ENCODE results near the gene NXF3. TPM values are rescaled to one million over a fixed set of nuclear protein-coding genes. Genes with fewer than 3 reads are reported as not detected.

Gene NXF3
- total and polyA plus RNA-seq, 8 donors: 0.38 to 6.7 (median 0.62) TPM; not detected in 5

GRCh38 chrX:103099691-103100090 is 6.7 kb upstream of the NXF3 start:
- H3K4me3 ChIP-seq: no peak overlapping the region
- DNase-seq: no peak
- H3K27me3 ChIP-seq: no peaks in the 10 kb centered on the region
- no peak overlapping the region for H3K27ac ChIP-seq
- no peaks in the 10 kb centered on the region for H3K36me3 ChIP-seq
- TF ChIP-seq POLR2AphosphoS5 (IDR thresholded peaks at IDR 0.05) (no peak), EP300 (IDR thresholded peaks at IDR 0.05) (no peak), POLR2A (IDR thresholded peaks at IDR 0.05) (no peak)
- TF ChIP-seq, protein P1, sequence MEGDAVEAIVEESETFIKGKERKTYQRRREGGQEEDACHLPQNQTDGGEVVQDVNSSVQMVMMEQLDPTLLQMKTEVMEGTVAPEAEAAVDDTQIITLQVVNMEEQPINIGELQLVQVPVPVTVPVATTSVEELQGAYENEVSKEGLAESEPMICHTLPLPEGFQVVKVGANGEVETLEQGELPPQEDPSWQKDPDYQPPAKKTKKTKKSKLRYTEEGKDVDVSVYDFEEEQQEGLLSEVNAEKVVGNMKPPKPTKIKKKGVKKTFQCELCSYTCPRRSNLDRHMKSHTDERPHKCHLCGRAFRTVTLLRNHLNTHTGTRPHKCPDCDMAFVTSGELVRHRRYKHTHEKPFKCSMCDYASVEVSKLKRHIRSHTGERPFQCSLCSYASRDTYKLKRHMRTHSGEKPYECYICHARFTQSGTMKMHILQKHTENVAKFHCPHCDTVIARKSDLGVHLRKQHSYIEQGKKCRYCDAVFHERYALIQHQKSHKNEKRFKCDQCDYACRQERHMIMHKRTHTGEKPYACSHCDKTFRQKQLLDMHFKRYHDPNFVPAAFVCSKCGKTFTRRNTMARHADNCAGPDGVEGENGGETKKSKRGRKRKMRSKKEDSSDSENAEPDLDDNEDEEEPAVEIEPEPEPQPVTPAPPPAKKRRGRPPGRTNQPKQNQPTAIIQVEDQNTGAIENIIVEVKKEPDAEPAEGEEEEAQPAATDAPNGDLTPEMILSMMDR (IDR thresholded peaks at IDR 0.05): no peak
- WGBS, 5 donors: 77 to 95% (median 82%) methylated on average over 4 of the region's 4 CpGs
- no peaks in the 10 kb centered on the region for H3K9me3 ChIP-seq
- H3K4me1 ChIP-seq: no peaks in the 10 kb centered on the region
- intact Hi-C loops (cut with DNase I; ENCODE audit: low total_unique reads): no loop called here

GRCh38 chrX:103098488-103098887 is 5.5 kb upstream of the NXF3 start:
- intact Hi-C loops (cut with DNase I; ENCODE audit: low total_unique reads): no loop called here
- Histone ChIP-seq H3K9me3 (no peaks in the 10 kb centered on the region), H3K27me3 (peaks cover 0 to 5% (median 0%) of the 10 kb centered on the region in 3 donors), H3K4me1 (no peaks in the 10 kb centered on the region), H3K4me3 (no peak overlapping the region), H3K36me3 (no peaks in the 10 kb centered on the region), H3K27ac (no peak overlapping the region)
- 67 to 80% (median 75%) methylated on average over 2 of the region's 2 CpGs for WGBS, 5 donors
- TF ChIP-seq EP300 (IDR thresholded peaks at IDR 0.05): no peak
- TF ChIP-seq POLR2AphosphoS5 (IDR thresholded peaks at IDR 0.05): no peak
- TF ChIP-seq, protein P1 (IDR thresholded peaks at IDR 0.05): no peak
- TF ChIP-seq POLR2A (IDR thresholded peaks at IDR 0.05): no peak
- DNase-seq: no peak

DNA sequence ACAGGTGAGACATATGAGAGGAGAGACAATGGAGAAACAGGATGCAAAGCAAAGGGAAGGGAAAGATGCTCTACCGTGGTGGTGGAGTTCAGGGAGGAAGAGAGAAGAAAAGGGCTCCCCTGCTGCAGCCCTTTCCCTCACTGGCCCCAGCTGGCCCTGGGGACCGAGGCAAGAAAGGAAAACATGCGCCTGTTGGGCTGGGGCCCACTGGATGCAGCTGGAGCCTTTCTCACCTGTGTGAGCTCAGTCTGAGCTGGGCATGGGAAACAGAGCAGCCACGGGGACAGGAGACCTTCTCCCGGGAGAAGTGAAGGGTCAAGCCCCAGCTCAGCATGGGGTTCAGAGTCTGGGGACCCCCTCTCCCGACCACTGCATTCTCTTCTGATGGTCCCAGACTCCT is 11.9 kb downstream of the NXF3 start:
- intact Hi-C loops (cut with DNase I; ENCODE audit: low total_unique reads): no loop called here
- WGBS, 5 donors: 54 to 76% (median 57%) methylated on average over 3 to 6 of the region's 6 CpGs
- Histone ChIP-seq H3K4me3 (no peak overlapping the region), H3K4me1 (no peaks in the 10 kb centered on the region), H3K27me3 (peaks cover 0 to 3% (median 0%) of the 10 kb centered on the region in 3 donors), H3K27ac (no peak overlapping the region), H3K9me3 (no peaks in the 10 kb centered on the region), H3K36me3 (no peaks in the 10 kb centered on the region)
- TF ChIP-seq, protein P1 (IDR thresholded peaks at IDR 0.05): no peak
- no peak for TF ChIP-seq POLR2A (IDR thresholded peaks at IDR 0.05)
- DNase-seq: no peak

DNA sequence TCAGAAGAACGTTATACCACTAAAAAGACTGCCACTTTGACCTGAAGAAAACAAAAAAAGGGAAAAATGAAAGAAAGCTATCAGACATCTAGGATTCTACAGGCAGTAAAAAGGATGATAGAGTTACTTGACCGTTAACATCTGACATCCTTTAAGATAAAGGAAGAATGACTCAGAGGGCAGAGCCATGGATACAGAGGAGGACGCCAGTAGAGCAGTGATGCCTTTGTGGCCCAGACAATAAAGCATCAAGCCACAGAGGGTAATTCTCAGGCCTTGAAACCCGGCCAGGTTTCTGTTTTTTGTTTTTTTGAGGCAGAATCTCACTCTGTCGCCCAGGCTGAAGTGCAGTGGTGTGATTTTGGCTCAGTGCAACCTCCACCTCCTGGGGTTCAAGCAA is 19.5 kb downstream of the NXF3 start:
- no peaks in the 10 kb centered on the region for H3K9me3 ChIP-seq
- no peaks in the 10 kb centered on the region for H3K4me1 ChIP-seq
- no peak for TF ChIP-seq EP300 (IDR thresholded peaks at IDR 0.05)
- TF ChIP-seq POLR2A (IDR thresholded peaks at IDR 0.05): no peak
- no peak for TF ChIP-seq POLR2AphosphoS5 (IDR thresholded peaks at IDR 0.05)
- TF ChIP-seq, protein P1 (IDR thresholded peaks at IDR 0.05): no peak
- no peak for DNase-seq
- no peak overlapping the region for H3K4me3 ChIP-seq
- WGBS, 5 donors: 43 to 65% (median 52%) methylated on average over 5 of the region's 5 CpGs
- no peak overlapping the region for H3K27ac ChIP-seq
- intact Hi-C loops (cut with DNase I; ENCODE audit: low total_unique reads): no loop called here
- peaks cover 0 to 11% (median 0%) of the 10 kb centered on the region in 3 donors for H3K27me3 ChIP-seq
- H3K36me3 ChIP-seq: no peaks in the 10 kb centered on the region

Data from stomach (tissue), 9 donors.